ENCODE results near the gene SERPING1.

Gene SERPING1

GRCh38 chr11:57597916-57598830 lies 688 bp downstream of the SERPING1 start:
- DNase-seq (ENCODE audit: low read depth in 4 of 4, low spot score in 1 of 4) = no peak

DNA sequence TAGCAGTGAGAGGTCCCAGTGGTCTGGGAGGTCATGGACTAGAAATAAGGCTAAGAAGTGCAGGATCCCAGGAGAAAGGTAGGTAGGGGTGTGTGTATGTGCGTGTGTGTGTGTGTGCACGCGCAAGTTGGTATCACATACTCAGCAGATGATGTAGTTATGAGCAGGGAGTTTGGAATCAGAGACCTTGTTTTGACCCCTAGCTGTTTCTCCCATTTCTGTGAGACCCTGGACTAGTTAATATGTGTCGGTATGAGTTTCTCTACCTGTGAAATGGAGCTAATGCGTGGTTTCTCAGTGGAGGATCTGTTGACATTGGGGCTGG lies 1.3 kb downstream of the SERPING1 start:
- no peak for DNase-seq (ENCODE audit: low read depth in 4 of 4, low spot score in 1 of 4)

DNA sequence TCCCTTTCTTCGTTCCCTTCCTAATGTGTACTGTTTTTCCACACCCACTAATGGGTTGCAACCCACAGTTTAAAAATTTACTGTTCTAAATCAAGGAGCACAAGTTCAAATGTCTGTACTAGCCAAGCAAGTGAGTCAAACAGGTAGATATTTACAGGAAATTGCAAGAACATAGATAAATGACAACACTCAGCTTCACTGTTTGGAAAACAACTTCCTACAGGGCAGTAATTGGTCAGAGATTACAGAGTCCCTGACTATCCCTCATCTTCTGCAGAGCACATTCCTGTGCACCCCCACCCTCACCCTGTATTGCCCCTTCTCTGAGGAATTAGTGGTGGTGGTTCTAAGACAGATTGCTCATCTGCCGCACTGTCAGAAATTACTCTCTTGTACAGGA lies 1.9 kb downstream of the SERPING1 start:
- DNase-seq (ENCODE audit: low read depth in 4 of 4, low spot score in 1 of 4) = no peak

- no peak for DNase-seq (ENCODE audit: low read depth in 4 of 4, low spot score in 1 of 4)
Measured at GRCh38 chr11:57601297-57601696, 3.8 kb downstream of the SERPING1 start.

GRCh38 chr11:57604296-57605027 lies 7.0 kb downstream of the SERPING1 start:
- no peak for DNase-seq (ENCODE audit: low read depth in 4 of 4, low spot score in 1 of 4)

GRCh38 chr11:57605028-57605420 lies 7.5 kb downstream of the SERPING1 start:
- DNase-seq (ENCODE audit: low read depth in 4 of 4, low spot score in 1 of 4) = no peak

DNA sequence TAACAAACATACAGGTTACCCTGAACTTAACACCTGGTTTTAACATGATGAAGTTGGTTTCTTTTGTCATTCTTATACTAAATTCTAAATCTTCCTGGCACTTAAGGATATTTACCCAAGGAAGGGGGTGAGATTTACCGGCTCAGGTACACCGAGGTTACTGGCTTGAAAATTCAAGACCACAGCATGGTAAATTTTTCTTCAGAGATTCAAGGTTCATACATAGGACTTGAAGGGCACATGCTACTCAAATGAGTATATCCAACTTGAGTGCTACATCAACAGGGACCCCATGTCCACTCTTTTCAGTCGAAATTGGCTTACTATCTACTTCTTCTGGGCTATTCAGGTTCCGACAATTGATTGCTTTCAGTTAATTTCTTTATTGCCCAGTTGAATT lies 12.7 kb downstream of the SERPING1 start:
- no peak for DNase-seq (ENCODE audit: low read depth in 4 of 4, low spot score in 1 of 4)

- no peak for DNase-seq (ENCODE audit: low read depth in 4 of 4, low spot score in 1 of 4)
Measured at GRCh38 chr11:57614234-57614772, 16.8 kb downstream of the SERPING1 start.

GRCh38 chr11:57615308-57615707 lies 17.8 kb downstream of the SERPING1 start:
- no peak for DNase-seq (ENCODE audit: low read depth in 4 of 4, low spot score in 1 of 4)

DNA sequence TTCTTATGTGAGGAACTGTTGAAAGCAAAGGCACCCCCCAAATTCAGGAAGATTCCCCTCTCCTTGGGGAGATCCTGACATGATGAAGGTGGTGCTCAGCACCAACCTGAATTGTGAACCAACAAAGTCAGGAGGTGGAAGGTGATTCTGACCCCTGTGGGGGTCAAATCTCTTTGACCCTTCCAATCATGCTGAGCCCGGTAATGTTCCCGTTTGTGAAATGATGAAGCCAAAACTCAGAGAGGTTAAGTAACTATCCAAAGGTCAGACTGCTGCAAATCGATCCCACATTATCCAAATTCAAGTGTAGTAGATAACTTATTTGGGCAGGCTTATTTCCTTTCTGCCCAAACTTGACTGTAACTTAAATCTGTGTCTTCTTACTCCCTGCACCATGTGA lies 19.1 kb downstream of the SERPING1 start:
- no peak for DNase-seq (ENCODE audit: low read depth in 4 of 4, low spot score in 1 of 4)

- DNase-seq (ENCODE audit: low read depth in 4 of 4, low spot score in 1 of 4) = no peak
Measured at GRCh38 chr11:57618438-57618837, 21.0 kb downstream of the SERPING1 start.

DNA sequence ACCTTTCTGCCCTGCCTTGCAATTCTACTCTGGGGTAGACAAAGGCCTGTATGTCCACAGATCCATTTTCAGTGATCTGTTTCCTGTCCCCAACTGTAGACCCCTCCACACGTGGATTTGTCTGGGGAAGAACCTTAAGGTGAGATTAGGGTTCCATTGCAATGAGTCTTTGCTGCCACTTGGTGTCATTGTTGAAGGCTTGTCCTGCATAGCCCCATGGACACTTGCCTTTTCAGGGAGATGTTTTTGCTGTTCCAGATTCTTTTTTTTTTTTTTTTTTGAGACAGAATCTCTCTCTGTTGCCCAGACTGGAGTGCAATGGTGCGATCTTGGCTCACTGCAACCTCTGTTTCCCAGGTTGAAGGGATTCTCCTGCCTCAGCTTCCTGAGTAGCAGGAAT lies 21.8 kb downstream of the SERPING1 start:
- no peak for DNase-seq (ENCODE audit: low read depth in 4 of 4, low spot score in 1 of 4)

DNA sequence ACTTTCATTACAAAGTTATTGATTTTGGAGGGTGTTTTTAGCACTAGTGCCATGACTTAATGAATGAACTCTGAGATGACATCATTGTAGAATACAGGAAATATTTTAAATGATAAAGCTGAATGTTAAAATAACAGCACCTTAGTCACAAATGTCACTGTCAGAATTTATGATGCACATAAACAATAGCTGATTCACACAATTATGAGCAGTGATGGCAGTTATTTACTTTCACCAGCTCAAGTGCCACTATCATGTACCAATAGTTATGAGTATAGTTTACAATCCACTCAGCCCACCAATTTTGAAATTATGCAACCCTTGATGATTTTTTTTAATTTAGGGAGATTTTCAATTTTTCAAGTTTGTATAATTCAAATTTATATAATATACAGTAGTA lies 23.0 kb downstream of the SERPING1 start:
- DNase-seq (ENCODE audit: low read depth in 4 of 4, low spot score in 1 of 4) = no peak

DNA sequence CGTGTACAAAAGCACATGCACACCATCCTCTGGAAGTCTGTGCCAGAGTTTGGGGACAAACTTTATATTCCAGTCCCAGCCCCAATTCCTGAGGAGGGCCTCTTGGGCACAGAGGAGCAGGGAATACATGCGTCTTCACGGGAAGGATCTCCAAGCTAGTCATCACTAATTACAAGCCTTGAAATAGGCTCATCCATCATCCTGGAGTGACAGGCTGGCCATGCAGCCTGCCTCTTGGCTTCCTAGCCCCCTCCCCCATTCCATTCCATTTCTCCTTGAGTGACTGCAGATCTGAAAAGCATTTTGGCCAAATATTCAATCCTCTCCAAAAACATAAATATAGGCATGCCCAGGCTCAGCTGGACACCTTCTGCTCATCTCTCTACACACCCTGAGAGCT lies 24.8 kb downstream of the SERPING1 start:
- DNase-seq (ENCODE audit: low read depth in 4 of 4, low spot score in 1 of 4) = no peak

- DNase-seq (ENCODE audit: low read depth in 4 of 4, low spot score in 1 of 4) = no peak
Measured at GRCh38 chr11:57624864-57625263, 27.4 kb downstream of the SERPING1 start.

DNA sequence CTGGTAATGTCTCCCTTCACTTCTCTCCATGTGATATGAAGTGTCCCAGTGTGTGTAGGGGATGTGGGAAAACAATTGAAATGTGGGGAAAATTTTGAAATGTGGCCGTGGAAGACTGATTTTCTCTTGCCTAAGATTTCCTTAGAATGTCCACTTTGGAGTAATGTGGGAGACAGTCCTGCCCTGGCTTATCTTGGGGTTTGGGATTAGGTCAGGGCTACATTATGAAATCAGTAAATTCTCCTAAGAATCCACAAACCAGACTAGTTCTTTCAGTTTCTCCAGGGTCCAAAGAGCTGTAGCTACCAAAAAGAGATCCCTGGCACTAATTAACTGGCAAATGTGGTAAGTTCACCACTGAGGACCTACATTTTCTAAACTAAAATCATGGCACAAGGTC lies 29.4 kb downstream of the SERPING1 start:
- DNase-seq (ENCODE audit: low read depth in 4 of 4, low spot score in 1 of 4) = no peak

DNA sequence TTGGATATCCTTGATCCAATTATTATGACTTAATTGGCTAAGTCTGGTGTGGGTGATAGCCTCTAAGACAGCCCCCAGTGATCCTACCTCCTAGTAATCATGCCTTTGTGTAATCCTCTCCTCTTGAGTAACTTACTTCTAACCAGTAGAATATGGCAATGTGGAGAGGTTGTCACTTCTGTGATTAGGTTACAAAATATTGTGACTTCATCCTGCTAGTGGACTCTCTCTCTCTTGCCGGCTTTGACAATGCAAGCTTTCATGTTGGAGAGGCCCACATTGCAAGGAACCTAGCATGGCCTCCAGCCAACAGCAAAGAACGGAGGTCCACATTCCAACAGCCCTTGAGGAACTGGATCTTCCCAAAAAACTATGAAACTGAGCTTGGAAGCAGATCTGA lies 32.7 kb downstream of the SERPING1 start:
- no peak for DNase-seq (ENCODE audit: low read depth in 4 of 4, low spot score in 1 of 4)

DNA sequence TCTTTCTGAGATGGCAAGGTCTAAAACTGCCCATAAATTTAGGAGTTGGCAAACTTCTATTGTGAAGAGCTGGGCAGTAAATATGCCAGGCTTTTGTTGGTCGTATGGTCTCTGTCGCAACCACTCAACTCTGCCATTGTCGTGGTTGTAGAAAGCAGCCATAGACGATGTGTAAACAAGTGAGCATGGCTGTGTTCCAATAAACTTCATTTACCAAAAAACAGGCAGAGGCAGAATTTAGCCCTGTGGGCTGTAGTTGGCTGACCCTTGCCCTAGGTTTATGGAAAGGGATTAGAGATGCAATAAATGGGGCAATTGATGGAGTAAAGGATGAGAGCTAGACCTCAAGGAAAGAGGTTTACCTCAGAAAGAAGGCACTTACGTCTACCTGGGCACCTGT lies 34.6 kb downstream of the SERPING1 start:
- DNase-seq (ENCODE audit: low read depth in 4 of 4, low spot score in 1 of 4) = no peak

GRCh38 chr11:57633394-57634070 lies 36.0 kb downstream of the SERPING1 start:
- no peak for DNase-seq (ENCODE audit: low read depth in 4 of 4, low spot score in 1 of 4)

GRCh38 chr11:57634311-57634710 lies 36.8 kb downstream of the SERPING1 start:
- no peak for DNase-seq (ENCODE audit: low read depth in 4 of 4, low spot score in 1 of 4)

DNA sequence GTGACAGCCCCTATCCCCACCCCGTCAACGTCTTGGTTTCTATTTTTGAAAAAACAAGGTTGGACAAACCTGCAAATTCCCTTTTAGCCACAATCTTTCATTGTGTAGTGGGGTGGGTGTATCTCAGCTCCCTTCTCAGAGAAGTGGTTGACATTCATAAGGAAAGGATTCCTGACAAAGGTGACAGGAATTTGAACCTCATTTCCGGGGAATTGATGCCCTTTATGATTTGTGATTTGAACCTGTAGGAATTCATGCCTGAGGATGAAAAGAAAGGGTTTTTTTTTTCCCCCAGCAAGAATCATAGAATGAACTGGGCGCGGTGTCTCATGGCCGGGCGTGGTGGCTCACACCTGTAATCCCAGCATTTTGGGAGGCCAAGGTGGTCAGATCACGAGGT lies 37.8 kb downstream of the SERPING1 start:
- DNase-seq (ENCODE audit: low read depth in 4 of 4, low spot score in 1 of 4) = no peak

DNA sequence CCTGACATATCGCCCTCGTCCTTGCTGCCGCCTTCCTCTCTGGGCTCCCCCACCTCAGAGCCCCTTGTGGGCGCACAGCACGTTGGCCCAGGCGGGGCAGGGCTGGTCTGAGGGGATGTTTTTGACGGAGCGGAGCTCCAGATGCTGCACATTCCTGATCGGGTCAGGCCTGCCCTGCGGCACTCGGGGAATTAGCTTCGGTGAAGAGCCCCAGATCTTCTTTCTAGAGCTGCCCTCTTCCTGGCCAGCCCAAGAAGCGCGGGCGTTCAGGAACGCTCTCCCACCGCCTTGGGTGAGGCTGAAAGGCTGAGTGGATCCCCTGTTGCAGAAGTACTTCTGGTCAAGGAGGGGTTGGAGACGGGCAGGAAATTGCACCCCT lies 40.1 kb downstream of the SERPING1 start:
- no peak for DNase-seq (ENCODE audit: low read depth in 4 of 4, low spot score in 1 of 4)
